Esophagus squamous epithelium (tissue), 5 donors: ENCODE results near the gene NFKBIE. TPM values are rescaled to one million over a fixed set of nuclear protein-coding genes. Genes with fewer than 3 reads are reported as not detected.

Source experiments
- DNase-seq: peaks from one replicate; lab custom pipeline; 2025; lab: John Stamatoyannopoulos, UW
- H3K27ac ChIP-seq, 4 donors: fragments of 200-600 bp; sonication (generic); one replicate each; pipeline ENCODE4 v1.5.1; 2016 to 2019; ENCODE audit warnings: mild to moderate bottlenecking in 1 of 4
- H3K27me3 ChIP-seq, 4 donors: fragments of 200-600 bp; sonication (generic); 1 replicate in 3 of 4; 2 replicates in 1 of 4; pipeline versions ENCODE4 v1.5.1 to v1.6.0; 2017 to 2021; ENCODE audit warnings: antibody characterized with exemption in 1 of 4
- H3K36me3 ChIP-seq, 3 donors: fragments of 200-600 bp; sonication (generic); one replicate each; pipeline ENCODE4 v1.5.1; 2016 to 2019
- H3K4me1 ChIP-seq, 3 donors: fragments of 200-600 bp; sonication (generic); one replicate each; pipeline ENCODE4 v1.5.1; 2017 to 2019
- H3K4me3 ChIP-seq, 4 donors: fragments of 200-600 bp; sonication (generic); 1 replicate in 3 of 4; 2 replicates in 1 of 4; pipeline ENCODE4 v1.5.1; 2016 to 2019; ENCODE audit warnings: mild to moderate bottlenecking in 2 of 4, moderate library complexity in 1 of 4
- H3K9me3 ChIP-seq, 3 donors: fragments of 200-600 bp; sonication (generic); one replicate each; pipeline ENCODE4 v1.5.1; 2016 to 2019
- CTCF ChIP-seq, 6 experiments: fragments of 450-650 bp in 4 of 6; fragments of 200-600 bp in 2 of 6; sonication (generic) in 2 of 6; IDR thresholded peaks; one replicate each; pipeline ENCODE4 v1.5.1; 2016 to 2019; ENCODE audit warnings: antibody characterized with exemption in 6 of 6, mild to moderate bottlenecking in 4 of 6, moderate library complexity in 4 of 6
- POLR2A ChIP-seq, 4 donors: fragments of 450-650 bp; IDR thresholded peaks; one replicate each; pipeline ENCODE4 v1.6.1; 2017; ENCODE audit warnings: antibody characterized with exemption in 4 of 4, mild to moderate bottlenecking in 4 of 4, moderate library complexity in 3 of 4
- WGBS, 2 donors: methylation state at CpG; one replicate each; pipeline ENCODE4 v1.1.5; 2018; 5-methylcytosine and 5-hydroxymethylcytosine counted together
- intact Hi-C: fragments of 100-400 bp; cut with DNase I; formaldehyde crosslinking; loops from one replicate; pipeline ENCODE4 v1.15.0; 2022
- total RNA-seq, 4 donors: library from RNA; depleted of rRNA; stranded (reverse); fragments of >200 nt; gene quantifications; one replicate each; pipeline ENCODE4 v1.1.0, GENCODE V29; 2016
- donor health status: DM: yes; HTN: yes; CAD: no.

NFKBIE gene
- total RNA-seq, 4 donors from 2014 or later = 8.6 to 11.2 (median 10.2) TPM

- Histone ChIP-seq H3K36me3 (peaks cover 36 to 71% (median 48%) of the 10 kb centered on the region in 3 donors), H3K9me3 (no peaks in the 10 kb centered on the region), H3K4me3 (no peak overlapping the region), H3K27me3 (peaks cover 0 to 16% (median 3%) of the 10 kb centered on the region in 4 donors), H3K27ac (no peak overlapping the region), H3K4me1 (peaks cover 5 to 14% (median 10%) of the 10 kb centered on the region in 3 donors)
- TF ChIP-seq POLR2A (IDR thresholded peaks at IDR 0.05) (no peak), CTCF (IDR thresholded peaks at IDR 0.05) (no peak)
- 80 to 87% methylated on average over 9 of the region's 14 CpGs for WGBS, 2 donors
- no peak for DNase-seq
- intact Hi-C loops = no loop called here
Observed at GRCh38 chr6:44301782-44302564, 36.6 kb upstream of the NFKBIE start.

- H3K4me3 ChIP-seq = no peak overlapping the region
- H3K27ac ChIP-seq = no peak overlapping the region
- peaks cover 31 to 62% (median 46%) of the 10 kb centered on the region in 3 donors for H3K36me3 ChIP-seq
- 81 to 91% methylated on average over 4 to 6 of the region's 8 CpGs for WGBS, 2 donors
- no peak for TF ChIP-seq CTCF (IDR thresholded peaks at IDR 0.05)
- intact Hi-C loops = no loop called here
- H3K9me3 ChIP-seq = no peaks in the 10 kb centered on the region
- H3K4me1 ChIP-seq = peaks cover 7 to 16% (median 11%) of the 10 kb centered on the region in 3 donors
- no peak for DNase-seq
- H3K27me3 ChIP-seq = peaks cover 0 to 25% (median 3%) of the 10 kb centered on the region in 4 donors
Observed at GRCh38 chr6:44301106-44301505, 35.8 kb upstream of the NFKBIE start.

GRCh38 chr6:44300292-44300823 lies 35.0 kb upstream of the NFKBIE start:
- no peak overlapping the region for H3K4me3 ChIP-seq
- H3K27ac ChIP-seq = no peak overlapping the region
- WGBS, 2 donors = 81 to 100% methylated on average over 1 to 3 of the region's 7 CpGs
- no peak for TF ChIP-seq CTCF (IDR thresholded peaks at IDR 0.05)
- no peak for TF ChIP-seq POLR2A (IDR thresholded peaks at IDR 0.05)
- H3K9me3 ChIP-seq = no peaks in the 10 kb centered on the region
- H3K36me3 ChIP-seq = peaks cover 26 to 54% (median 41%) of the 10 kb centered on the region in 3 donors
- peaks cover 0 to 32% (median 3%) of the 10 kb centered on the region in 4 donors for H3K27me3 ChIP-seq
- no peak for DNase-seq
- intact Hi-C loops = no loop called here
- peaks cover 7 to 16% (median 11%) of the 10 kb centered on the region in 3 donors for H3K4me1 ChIP-seq

- Histone ChIP-seq H3K27ac (no peak overlapping the region), H3K9me3 (no peaks in the 10 kb centered on the region), H3K27me3 (peaks cover 0 to 47% (median 6%) of the 10 kb centered on the region in 4 donors), H3K4me1 (peaks cover 7 to 16% (median 11%) of the 10 kb centered on the region in 3 donors), H3K4me3 (no peak overlapping the region), H3K36me3 (peaks cover 17 to 39% (median 29%) of the 10 kb centered on the region in 3 donors)
- WGBS, 2 donors = 61 to 91% methylated on average over 3 of the region's 3 CpGs
- DNase-seq = no peak
- intact Hi-C loops = no loop called here
- TF ChIP-seq CTCF (IDR thresholded peaks at IDR 0.05) = no peak
- no peak for TF ChIP-seq POLR2A (IDR thresholded peaks at IDR 0.05)
Observed at GRCh38 chr6:44298864-44299263, 33.5 kb upstream of the NFKBIE start.
